ENCODE results near the gene RNF217. TPM values are rescaled to one million over a fixed set of nuclear protein-coding genes. Genes with fewer than 3 reads are reported as not detected.

RNF217 gene
- total RNA-seq, 1 donor from 2014 or later, result 14.2 TPM

DNA sequence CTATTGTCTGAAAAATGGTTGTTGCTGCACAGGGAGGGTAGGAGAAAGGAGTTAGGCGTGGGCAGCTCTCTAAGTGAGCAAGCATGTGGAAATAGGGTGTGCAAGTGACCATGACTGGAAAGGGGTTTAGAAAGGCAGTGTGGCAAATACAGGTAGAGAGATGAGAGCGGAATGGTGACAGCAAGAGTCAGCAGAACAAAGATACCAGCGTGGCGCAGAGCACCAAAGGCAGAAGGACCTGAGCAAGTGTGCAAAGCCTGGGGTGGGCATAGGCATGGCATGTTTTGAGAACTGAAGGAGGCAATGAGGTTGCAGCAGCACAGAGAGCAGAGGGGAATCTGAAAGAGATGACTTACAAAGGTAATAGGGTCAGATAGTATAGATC is 17.0 kb downstream of the RNF217 start:
- TF ChIP-seq, protein P1, sequence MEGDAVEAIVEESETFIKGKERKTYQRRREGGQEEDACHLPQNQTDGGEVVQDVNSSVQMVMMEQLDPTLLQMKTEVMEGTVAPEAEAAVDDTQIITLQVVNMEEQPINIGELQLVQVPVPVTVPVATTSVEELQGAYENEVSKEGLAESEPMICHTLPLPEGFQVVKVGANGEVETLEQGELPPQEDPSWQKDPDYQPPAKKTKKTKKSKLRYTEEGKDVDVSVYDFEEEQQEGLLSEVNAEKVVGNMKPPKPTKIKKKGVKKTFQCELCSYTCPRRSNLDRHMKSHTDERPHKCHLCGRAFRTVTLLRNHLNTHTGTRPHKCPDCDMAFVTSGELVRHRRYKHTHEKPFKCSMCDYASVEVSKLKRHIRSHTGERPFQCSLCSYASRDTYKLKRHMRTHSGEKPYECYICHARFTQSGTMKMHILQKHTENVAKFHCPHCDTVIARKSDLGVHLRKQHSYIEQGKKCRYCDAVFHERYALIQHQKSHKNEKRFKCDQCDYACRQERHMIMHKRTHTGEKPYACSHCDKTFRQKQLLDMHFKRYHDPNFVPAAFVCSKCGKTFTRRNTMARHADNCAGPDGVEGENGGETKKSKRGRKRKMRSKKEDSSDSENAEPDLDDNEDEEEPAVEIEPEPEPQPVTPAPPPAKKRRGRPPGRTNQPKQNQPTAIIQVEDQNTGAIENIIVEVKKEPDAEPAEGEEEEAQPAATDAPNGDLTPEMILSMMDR (IDR thresholded peaks at IDR 0.05; ENCODE audit: insufficient read depth, low read length, severe bottlenecking), result no peak
- no peak for FAIRE-seq
- no peak for DNase-seq (ENCODE audit: low read depth)
- Histone ChIP-seq H3K27me3 (ENCODE audit: control insufficient read depth, insufficient read depth, low read length) (no peaks in the 10 kb centered on the region), H3K36me3 (ENCODE audit: control insufficient read depth, insufficient read depth, low read length) (peaks cover 9% of the 10 kb centered on the region), H3K4me3 (ENCODE audit: low read depth, low read length) (no peak overlapping the region)

DNA sequence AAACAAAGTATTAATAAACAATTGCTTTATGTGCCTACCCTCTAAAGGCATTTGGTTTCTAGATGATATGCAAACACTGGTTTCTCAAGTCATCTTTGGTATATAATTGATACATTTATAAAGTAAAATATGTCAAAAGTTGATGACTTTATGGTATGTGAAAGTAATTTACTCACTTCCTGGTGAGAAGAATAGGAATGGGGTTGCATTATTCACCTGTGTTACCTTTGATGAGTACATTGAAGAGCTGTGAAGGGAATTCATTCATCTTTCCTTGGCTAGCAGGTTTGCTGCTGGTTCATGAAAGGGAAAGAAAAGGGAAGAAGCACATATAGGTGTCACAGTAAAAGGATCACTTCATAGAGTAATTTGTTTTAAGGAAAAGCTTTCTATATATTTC is 20.4 kb downstream of the RNF217 start:
- H3K27me3 ChIP-seq (ENCODE audit: control insufficient read depth, insufficient read depth, low read length), result no peaks in the 10 kb centered on the region
- DNase-seq (ENCODE audit: low read depth) (peak; percentile 46), FAIRE-seq (no peak)
- H3K4me3 ChIP-seq (ENCODE audit: low read depth, low read length), result no peak overlapping the region
- TF ChIP-seq, protein P1 (IDR thresholded peaks at IDR 0.05; ENCODE audit: insufficient read depth, low read length, severe bottlenecking), result no peak
- H3K36me3 ChIP-seq (ENCODE audit: control insufficient read depth, insufficient read depth, low read length), result peaks cover 9% of the 10 kb centered on the region

DNA sequence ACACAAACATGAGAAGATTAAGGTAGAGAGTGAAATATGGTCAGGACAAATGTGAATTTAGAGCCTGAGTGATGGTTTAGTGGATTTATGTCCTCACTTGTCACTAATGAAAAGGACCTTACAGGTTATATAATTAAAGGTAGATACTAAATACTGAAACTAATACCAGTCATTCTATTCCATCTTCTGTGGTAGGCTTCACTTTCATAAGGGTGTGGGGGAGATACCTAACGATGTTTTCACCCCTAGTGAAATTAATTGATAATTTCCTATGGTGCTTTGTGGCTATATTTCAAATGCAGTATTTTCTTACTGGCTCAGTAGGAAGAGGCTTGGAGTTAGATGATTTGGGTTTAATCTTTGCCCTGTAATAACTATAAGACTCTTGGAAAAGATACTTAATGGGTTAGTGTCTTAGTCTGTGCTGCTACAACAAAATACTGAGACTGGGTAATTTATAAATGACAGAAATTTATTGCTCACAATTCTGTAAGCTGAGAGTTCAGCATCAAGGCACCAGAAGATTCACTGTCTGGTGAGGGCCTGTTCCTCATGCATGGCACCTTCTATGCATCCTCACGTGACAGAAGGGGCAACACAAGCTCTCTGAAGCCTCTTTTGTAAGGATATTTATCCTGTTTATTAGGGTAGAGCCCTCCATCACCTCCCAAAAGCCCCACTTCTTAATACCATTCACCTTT is 21.3 kb downstream of the RNF217 start:
- H3K36me3 ChIP-seq (ENCODE audit: control insufficient read depth, insufficient read depth, low read length), result peaks cover 4% of the 10 kb centered on the region
- H3K4me3 ChIP-seq (ENCODE audit: low read depth, low read length), result no peak overlapping the region
- no peaks in the 10 kb centered on the region for H3K27me3 ChIP-seq (ENCODE audit: control insufficient read depth, insufficient read depth, low read length)
- DNase-seq (ENCODE audit: low read depth), result no peak
- TF ChIP-seq, protein P1 (IDR thresholded peaks at IDR 0.05; ENCODE audit: insufficient read depth, low read length, severe bottlenecking), result no peak
- no peak for FAIRE-seq

DNA sequence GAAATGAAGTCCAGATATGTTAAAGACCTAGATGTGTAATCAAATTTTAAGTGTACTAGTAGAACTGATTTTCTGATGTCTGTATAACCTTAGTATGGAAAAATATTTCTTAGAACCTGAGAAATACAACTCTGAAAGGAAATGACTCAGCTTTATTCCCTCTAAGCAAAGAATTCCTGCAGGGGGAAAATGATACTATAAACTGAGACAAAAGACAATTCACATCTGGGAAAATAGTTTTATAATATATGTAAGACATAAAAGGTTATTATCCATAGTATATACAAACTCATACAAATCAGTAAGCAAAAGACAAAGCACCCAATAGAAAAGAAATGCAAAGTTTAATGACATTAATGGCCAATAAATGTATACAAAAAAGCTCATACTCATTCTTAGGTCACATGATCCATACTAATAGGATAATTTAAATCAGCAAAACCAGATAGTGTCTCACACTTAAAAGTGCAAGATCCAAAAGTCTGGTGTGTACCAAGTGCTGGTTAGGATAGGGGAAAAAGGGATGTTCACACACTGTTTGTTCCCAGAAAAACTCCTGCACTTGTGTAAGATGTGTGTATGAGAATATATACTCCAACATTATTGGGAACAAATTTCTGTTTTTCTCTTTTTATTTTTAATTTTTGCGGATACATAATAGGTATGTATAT is 22.6 kb downstream of the RNF217 start:
- peak; percentile 69 for DNase-seq (ENCODE audit: low read depth)
- Histone ChIP-seq H3K36me3 (ENCODE audit: control insufficient read depth, insufficient read depth, low read length) (no peaks in the 10 kb centered on the region), H3K27me3 (ENCODE audit: control insufficient read depth, insufficient read depth, low read length) (no peaks in the 10 kb centered on the region), H3K4me3 (ENCODE audit: low read depth, low read length) (no peak overlapping the region)
- TF ChIP-seq, protein P1 (IDR thresholded peaks at IDR 0.05; ENCODE audit: insufficient read depth, low read length, severe bottlenecking), result no peak
- FAIRE-seq, result no peak

DNA sequence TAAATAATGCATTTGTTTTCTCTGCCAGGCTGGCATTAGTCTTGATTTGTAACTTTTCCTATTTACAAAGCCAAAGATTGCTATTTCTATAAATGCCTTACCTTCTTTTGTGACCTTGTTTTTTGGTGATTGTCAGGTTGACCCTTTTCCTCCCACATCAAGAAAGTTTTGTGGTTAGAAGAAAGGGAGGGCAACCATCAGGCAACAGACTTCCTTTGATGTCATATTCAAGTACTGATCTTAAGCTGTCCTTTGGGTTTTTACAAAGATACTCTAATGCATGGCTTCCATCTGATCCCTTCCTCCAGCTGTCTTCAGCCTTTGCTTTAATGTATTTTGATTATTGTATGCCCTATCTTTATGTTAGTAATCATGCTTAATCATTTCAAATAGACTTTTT is 23.9 kb downstream of the RNF217 start:
- no peak for FAIRE-seq
- TF ChIP-seq, protein P1 (IDR thresholded peaks at IDR 0.05; ENCODE audit: insufficient read depth, low read length, severe bottlenecking), result no peak
- no peaks in the 10 kb centered on the region for H3K36me3 ChIP-seq (ENCODE audit: control insufficient read depth, insufficient read depth, low read length)
- no peak overlapping the region for H3K4me3 ChIP-seq (ENCODE audit: low read depth, low read length)
- DNase-seq (ENCODE audit: low read depth), result no peak
- no peaks in the 10 kb centered on the region for H3K27me3 ChIP-seq (ENCODE audit: control insufficient read depth, insufficient read depth, low read length)
